H54 (cell line): Measurements from ENCODE around the gene CKB.

ENCODE experiments used
- DNase-seq: peaks from one replicate; pipeline ENCODE4 v3.0.0; 2011; ENCODE audit warnings: low spot score, mixed read lengths; ENCODE audit not compliant: insufficient read length
- FAIRE-seq: peaks from 3 replicates; lab custom pipeline; 2011; peaks lifted over from hg19 to GRCh38; lab: Jason Lieb, UNC
- POLR2A ChIP-seq: IDR thresholded peaks from 2 replicates; pipeline ENCODE4 v1.6.1; 2011; ENCODE audit warnings: low read depth, mild to moderate bottlenecking, low read length

The CKB gene

GRCh38 chr14:103545219-103545914 lies 22.7 kb upstream of the CKB start:
- no peak for FAIRE-seq
- DNase-seq: no peak

GRCh38 chr14:103544388-103545218 lies 22.0 kb upstream of the CKB start:
- no peak for TF ChIP-seq POLR2A

More at GRCh38 chr14:103545219-103545914, 22.7 kb upstream of the CKB start:
- TF ChIP-seq POLR2A: no peak

GRCh38 chr14:103543721-103544387 lies 21.2 kb upstream of the CKB start:
- FAIRE-seq (no peak), DNase-seq (no peak)
- TF ChIP-seq POLR2A: no peak

More at GRCh38 chr14:103544388-103545218, 22.0 kb upstream of the CKB start:
- DNase-seq (no peak), FAIRE-seq (no peak)

DNA sequence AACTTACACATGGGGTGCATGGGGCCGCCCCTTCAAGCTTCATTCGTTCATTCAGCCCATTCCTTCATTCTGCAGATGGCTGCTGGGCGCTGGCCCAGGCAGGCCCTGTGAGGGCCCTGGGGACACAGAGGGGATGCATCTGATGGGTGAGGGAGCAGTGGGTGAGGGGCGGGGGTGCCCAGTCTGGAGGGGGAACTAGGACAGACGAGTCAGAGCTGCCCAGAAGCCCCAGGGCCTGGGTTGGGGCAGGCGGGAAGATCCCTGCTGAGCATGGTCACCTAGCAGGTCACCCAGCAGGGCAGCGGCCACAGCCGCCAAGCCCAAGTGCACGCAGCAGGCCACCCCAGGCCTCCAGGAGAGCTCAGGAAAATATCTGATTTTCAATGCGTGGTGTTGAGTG lies 20.5 kb upstream of the CKB start:
- FAIRE-seq: no peak
- no peak for TF ChIP-seq POLR2A
- DNase-seq: no peak

DNA sequence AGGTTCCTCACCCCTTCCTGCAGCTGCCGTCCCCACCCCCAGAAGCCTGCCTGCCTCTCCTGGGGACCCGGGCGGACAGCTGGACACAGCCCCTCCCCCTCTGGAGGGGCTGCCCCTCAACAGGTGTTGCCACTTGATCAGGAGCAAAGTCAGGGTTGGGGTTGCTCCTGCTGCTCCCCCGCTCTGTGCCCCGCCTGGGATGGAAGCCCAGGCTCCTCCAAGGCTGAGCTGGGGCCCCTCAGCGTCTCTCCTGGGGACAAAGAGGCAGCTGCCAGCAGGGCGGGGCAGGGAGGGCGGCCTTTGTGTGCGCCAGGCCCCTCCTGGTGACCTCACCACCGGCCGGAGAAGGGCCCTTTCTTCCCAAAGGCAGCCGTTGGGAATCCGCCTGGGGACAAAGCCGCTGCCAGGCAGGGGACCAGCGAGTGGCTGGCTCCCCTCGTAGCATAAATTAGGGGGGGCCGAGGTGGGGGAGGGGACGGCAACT lies 20.0 kb upstream of the CKB start:
- DNase-seq: no peak
- no peak for FAIRE-seq
- no peak for TF ChIP-seq POLR2A

GRCh38 chr14:103541709-103542604 lies 19.3 kb upstream of the CKB start:
- no peak for DNase-seq
- no peak for TF ChIP-seq POLR2A
- no peak for FAIRE-seq

- TF ChIP-seq POLR2A: no peak
- DNase-seq (no peak), FAIRE-seq (no peak)
Measured at GRCh38 chr14:103540821-103541708, 18.4 kb upstream of the CKB start.

GRCh38 chr14:103539056-103539825 lies 16.6 kb upstream of the CKB start:
- no peak for DNase-seq
- no peak for TF ChIP-seq POLR2A
- no peak for FAIRE-seq

GRCh38 chr14:103538291-103539055 lies 15.8 kb upstream of the CKB start:
- no peak for TF ChIP-seq POLR2A
- FAIRE-seq (no peak), DNase-seq (no peak)

- no peak for FAIRE-seq
- no peak for DNase-seq
- no peak for TF ChIP-seq POLR2A
Measured at GRCh38 chr14:103537175-103537990, 14.8 kb upstream of the CKB start.
